ENCODE measurements around the gene SNUPN.

Gene SNUPN

DNA sequence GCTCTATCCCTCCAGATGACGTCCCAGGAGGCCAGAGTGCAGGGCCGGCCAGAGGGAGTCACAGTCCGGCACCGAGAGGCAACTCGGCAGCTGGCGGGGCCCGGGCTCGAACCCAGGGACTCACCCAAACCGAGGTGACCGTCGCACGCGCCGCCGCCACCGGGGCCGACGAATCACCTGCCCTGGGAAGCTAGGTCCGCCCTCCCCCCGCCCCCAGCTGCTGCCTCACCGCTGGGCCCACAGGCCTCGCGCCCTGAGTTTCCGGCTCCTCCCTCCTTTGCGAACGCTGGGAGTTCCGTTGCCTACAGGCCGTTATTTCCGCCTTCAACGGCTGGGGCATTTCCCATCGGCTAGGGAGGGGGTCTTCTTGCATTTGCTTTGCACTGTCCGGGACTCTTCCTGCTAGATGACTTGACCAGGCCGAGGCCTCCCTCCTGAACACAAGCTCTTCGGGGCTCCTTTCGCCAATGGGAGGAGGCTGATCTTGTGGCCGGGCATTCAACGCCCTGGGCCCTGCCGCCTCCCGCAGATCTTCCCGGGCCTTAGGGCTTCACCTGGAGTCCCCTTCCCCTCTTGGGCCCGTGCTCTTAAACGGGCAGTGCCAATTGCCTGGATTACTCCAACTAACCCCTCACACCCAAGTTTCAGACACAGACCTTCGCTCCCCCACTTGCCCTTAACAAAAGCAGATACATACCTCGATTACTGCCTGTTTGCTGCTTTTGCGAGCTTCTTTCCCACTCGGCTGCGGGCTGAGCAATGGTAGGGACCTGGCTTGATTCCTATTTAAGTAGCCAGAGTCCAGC lies at the start of gene SNUPN:
Gene SNUPN (minus strand): TSS at position 184 of the 806 bp plus-strand sequence. CDS start 4,674 bp downstream, outside the sequence.
- DNase-seq (ENCODE audit: low read depth, low spot score): peak; percentile 85

DNA sequence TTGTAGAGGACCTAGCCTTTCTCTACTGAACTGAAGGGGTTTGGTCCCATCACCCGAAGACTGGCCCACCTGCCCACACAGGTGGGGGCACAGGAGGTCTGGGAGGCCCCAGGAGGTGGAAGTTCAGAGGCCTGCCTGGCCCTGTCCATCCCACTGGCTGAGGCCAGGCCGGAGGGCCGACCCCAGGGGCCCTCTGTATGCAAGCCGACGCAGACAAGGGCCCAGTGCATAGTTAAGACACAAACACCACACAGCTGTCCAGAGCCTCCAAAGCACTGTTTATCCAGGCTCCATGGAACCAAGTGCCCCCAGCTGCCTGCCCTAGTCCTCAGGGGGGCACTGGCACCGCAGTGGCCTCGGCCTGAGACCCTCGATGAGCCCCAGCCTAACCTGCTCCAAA lies 48.8 kb upstream of the SNUPN start:
- no peak for DNase-seq (ENCODE audit: low read depth, low spot score)

DNA sequence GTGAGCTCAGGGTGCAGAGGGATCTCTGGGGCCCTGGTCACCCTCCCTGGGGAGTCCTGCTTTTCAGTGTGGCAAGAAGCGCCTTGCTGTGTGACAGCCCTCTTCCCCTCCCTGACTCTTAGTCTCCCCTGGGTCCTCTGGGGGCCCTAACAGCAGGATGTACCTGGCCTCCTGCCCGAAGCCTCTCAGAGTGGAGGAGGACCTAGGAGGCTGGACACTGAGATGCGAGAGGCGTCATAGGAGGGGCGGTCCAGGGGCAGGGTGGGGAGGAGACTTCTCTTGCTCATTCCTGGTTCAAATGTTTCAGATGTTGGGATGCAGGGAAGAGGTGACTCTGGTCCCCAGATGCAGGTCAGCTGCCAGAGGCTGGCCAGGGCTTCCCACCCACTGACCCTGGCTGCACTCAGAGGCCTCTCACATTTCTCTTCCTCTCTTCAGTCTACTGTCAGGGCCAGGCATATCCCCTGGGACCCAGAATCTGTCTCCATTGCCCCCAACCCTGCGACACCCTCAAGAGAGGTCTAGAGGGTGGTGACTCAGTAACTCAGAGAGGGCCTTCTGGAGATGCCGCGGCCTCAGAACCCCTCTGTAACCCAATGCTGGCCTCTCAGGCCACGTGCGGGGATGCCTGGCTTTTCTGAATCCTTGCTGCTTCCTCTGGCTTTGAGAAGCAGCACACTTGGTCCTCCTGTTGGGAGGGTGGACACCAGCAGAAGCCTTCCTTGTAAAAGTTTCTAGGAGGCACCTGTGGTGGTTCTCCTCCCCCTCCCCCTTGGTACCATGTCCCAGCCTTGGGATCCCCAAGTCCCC lies 48.1 kb upstream of the SNUPN start:
- no peak for DNase-seq (ENCODE audit: low read depth, low spot score)

DNA sequence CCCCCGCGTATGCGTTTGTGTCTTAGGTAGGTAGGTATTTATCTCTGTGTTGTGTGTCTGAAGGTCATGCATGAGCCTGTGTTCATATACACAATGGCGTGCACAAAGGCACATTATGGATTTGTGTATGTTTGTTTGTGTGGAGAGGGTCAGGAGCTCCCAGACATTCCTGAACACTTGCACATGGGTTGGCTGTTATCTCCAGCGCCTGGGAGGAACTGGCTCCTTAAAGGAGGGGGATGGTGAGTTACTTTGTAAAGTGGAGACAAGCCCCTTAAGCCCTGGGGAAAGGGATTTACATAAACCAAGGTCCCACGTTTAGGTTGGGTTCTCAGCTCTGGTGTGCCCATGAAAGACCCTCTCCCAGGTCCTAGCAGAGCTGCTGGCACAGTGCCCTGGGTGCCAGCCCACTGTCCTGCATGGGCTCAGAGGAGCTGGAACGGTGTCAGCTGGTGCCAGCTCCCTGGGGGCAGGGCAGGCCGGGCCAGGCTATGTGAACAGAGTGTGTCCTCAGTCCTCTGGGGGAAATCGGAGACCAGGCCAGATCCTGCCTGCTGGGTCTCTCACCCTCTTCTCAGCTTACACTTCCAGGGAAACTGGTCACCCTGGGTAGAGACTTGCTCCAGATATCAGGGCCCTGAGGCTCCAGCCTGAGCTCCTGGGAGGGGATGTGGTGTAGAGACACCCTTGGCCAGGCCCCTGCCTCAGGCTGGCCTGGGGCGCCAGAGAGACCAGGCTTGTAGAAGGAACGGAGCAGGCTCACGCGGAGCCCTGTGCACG lies 47.3 kb upstream of the SNUPN start:
- DNase-seq (ENCODE audit: low read depth, low spot score): no peak

DNA sequence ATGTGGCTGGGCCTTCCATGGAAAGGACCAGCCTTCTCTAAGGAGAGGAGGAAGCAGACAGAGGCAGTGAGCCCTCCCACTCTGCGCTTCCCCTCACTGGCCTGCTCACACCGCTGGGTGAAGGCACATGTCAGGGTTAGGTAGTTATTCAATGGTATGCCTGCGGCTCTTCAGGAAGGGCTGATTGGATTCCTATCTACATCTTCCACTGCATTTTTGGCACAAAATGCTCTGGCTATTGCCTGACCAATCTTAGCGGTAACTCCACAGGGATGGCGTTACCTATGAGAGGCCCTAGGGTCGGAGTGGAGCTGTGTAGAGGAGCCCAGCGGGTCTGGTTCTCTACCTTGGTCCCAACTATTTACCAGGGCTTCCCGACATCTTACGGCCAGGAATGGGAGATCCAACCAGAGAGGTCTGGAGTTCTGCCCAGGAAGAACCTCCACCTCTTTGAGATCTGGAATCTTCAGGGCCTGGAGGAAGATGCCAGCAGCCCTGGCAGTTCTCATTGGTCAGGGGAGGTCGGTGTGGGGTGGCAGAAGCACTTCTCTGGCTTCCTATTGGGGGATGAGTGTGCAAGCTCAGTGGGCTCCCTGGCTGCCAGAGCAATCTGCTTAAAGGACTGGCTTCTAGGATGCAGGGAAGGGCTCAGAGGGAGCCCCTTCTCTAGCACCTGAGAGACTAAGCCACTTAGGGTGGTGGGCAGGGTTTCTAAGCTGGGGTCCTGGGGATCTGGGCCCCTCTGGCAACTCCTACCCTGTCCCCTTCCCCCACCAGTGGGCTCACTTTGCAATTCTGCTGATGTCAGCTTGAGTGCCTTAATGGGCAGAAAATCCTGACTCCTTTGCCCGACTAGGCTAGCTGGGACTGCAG lies 46.4 kb upstream of the SNUPN start:
- DNase-seq (ENCODE audit: low read depth, low spot score): no peak

DNA sequence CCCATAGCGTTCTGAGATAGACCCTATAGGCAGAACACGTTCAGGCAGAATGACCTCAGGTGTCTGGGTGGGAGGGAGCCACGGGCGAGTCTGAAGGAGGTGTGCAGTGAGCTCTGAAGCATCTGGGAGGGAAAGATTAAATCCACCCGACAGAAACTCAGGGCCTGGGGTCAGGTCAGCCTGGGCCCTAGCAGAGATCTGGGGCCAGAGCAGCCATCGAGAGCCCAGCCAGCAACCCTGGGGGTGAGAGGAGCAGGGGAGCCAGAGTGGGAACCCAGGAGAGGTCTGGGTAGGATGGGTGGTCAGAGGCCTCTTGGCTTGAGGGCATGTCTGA lies 44.3 kb upstream of the SNUPN start:
- DNase-seq (ENCODE audit: low read depth, low spot score): no peak

DNA sequence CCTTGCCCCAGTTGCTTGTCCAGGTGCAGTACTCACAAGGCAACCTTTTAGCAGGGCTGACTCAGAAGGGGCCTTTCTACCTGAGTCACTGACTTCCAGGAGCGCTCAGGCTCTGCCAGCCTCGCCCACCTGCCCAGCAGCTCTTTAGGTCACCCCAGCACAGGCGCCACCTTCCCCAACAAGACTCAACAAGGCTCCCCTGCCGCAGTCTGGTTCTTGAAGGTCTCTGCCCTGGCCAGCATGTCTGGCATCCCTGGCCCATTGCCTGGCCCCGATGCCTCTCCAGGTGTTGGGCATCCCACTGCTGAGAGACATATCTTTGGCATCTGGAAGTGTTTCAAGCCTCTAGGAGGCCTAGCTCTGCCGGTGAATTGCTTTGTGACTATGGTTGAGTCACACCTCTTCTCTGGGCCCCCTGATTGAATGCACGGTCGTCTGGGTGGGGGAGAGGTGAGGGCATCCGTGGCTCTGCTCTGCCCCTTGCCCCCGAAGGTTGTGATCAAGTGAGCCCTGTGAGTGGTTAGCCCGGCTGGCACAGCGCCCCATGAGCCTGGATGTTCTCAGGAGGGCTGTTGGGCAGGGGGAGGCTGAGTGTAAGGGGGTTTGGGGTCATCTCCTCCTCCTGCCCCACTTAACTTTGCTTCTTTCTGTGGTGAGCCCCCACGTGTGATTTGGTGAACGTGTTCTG lies 43.8 kb upstream of the SNUPN start:
- DNase-seq (ENCODE audit: low read depth, low spot score): no peak

DNA sequence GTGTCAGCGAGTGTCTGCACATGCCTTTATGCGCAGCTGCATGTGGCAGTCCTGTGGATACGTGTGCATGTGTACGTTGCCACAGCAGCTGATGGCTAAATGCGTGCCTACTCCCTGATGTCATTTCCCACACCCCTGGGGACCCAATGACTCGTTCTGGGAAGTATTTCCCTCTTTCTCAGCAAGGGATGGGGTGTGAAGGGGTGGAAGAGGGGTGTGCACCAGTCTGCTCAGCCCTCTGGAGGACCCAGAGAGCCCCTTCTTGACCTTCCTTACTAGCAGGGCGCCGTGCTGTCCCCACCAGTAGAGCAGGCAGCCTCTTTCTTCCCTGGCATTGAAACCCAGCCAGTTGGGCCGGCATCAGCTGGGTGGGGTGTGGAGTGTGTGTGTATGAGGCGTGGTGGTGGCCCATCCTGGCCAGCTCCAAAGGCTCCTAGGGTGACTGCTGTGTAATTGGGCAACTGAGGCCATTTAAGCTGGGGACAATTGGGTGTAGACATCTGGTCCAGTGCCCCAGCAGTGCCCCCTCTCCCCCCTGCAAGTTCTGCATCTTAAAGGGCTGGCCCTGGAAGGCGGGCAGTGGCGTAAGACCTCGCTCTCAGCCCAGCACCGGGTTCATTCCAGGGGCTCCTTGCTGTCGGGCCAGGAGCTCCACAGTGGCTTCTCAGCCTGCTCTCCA lies 41.4 kb upstream of the SNUPN start:
- no peak for DNase-seq (ENCODE audit: low read depth, low spot score)

DNA sequence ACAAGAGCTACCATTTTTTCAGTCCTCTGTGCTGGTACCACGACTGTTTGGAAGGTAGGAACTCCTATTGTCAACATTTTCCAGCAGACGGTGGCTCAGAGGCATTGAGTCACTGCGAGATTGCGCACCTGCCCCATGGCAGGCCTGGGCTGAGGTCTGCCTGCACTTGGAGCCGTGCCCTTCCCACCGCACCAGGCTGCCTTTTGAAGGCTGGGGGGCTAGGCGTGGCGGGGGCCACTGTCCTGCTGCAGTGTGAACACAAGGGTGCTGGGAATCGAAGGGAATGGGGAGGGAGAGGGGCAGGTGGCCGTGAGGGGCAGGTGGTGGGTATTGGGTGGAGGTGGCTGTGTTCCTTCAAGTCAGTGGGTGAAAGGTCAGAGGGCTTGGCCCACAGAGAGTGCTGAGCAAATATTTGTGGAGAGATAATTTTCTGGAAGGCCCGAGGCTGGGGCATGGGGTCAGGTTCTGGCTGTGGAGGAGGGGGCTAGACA lies 38.5 kb upstream of the SNUPN start:
- no peak for DNase-seq (ENCODE audit: low read depth, low spot score)

DNA sequence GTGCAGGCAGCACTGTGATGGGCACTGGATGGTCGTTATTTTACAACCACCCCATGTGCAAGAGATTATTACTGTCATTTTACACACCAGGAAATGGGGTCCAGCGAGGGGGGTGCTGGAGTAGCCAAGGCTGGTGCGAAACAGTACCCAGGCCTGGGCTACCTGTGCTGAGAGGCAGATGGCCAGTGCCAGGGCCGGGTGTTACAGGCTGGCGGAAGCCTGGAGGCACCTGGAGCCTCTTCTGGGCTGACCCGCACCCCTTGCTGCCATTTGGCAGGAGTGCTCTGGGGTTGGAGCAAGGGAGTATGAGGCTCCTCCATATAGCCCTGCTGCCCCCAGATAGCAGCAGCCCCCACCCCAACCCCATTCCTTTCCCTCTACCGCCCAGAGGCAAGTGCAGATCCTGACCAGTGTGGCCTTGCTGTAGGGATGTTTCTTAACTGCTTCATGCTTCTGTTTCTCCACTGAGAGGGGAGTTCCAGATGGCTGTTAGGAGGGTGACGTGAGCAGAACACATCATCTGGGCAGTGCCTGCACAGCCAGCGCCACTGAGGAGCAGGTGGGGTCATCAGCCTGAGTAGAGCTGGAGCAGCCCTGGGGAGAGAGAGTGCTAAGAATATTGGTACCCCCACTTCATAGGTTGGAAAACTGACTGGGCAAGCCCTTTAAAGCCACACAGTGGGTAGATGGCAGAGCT lies 37.4 kb upstream of the SNUPN start:
- no peak for DNase-seq (ENCODE audit: low read depth, low spot score)

DNA sequence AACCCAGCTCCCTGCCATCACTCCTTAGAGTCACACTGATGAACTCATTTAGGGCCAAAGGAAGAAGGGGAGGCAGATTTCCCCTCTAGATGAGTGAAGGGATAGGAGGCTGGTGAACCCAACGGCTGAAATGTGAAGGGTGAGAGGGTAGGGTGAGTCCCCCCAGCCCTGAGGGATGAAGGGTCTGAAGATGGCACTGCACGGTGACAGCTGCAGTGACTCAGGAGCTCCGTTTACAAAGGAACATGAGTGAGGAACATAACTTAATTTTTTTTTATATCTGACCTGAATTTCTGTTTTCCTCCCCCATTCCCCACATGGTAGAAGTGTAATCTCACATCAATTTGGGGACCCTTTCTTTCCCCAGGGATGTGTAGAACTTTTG lies 36.2 kb upstream of the SNUPN start:
- DNase-seq (ENCODE audit: low read depth, low spot score): no peak

DNA sequence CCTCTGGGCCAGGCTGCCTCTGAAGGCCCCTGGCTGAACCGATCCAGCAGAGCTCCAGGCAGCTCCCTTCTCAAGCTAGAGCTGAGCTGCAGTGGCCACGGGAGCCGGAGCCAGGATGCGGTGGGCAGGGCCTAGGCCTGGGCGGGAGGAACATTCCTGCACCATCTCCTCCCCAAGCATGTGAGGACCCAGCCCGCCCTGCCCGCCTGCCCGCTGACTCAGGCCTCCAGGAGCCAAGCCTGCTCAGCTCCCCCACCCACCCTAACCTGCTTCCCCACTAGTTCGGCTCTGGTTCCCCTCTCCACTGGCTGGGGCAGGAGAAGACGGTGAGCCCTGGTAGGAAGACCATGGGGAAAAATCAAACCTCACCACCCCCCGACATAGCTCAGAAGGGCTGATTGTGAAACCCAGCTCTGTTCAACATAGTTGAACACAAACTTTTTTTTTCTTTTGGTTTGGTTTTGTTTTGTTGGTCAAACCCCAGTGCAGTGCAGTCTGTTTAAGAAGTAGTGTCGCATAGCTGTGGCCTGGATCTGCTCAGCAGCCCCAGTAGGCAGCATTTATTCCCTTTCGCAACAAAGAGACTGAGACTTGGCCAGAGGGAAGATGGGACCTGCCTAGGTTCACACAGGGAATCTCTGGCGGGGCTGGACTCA lies 35.7 kb upstream of the SNUPN start:
- DNase-seq (ENCODE audit: low read depth, low spot score): no peak

DNA sequence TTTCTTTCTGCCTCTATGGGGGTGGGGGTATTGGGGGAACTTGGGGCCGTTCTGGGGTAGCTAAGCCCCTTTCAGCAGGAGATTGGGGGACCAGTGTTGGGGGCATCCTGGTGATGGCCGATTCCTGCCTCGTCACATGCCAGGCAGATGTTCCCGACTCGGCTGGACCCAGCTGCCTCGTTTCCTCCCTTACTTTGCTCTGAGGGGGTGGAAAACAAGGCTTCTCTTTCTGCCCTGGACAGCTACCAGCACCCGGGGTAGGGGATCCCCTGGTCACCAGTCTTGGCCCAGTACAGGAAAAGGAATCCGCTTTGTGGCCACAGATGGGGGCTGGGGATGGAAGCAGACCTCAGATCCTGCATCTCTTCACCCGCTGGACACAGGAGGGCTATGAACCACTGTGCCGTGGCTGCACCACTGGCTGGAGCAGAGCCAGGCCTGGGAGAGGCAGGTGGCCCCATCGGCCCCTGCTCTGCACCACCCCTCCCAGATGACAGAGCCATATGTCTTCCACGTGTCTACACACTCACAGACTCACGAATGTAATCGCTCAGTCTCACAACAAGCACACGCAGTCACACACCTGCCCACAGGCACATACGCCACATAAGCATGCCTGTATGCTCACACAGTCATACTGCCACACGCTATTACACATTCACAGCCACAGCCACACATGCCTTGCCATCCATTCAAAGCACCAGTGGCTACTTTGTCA lies 34.6 kb upstream of the SNUPN start:
- no peak for DNase-seq (ENCODE audit: low read depth, low spot score)

DNA sequence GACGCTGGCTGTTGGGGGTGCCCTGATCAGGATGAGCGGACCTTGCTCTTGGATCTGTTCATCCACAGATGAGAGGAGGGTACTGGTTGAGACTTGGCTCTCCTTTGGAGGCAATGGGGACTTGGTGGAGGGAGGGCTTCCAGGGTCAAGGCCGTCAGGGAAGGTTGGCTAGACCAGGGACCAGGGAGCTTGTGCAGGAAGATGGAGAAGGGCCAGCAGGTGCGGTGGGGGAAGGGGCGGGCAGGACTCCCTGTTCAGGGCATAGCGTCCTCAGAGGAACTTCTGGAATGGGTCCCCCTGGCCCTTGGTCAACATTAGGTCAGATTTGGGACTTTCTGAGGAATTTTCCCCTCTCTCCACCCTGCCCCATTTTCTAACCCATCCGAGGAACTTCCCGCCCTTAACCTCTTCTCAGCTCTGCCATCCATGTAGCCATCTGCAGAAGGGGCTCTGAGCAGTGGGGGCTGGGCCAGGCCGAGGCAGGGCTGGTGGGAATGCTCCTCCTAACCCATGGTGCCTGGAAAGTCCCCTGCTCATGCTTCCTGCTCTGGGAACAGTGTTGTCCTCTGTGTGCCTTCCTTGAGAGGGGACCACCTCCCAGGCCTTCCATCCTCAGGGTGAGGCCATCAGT lies 33.7 kb upstream of the SNUPN start:
- DNase-seq (ENCODE audit: low read depth, low spot score): no peak

DNA sequence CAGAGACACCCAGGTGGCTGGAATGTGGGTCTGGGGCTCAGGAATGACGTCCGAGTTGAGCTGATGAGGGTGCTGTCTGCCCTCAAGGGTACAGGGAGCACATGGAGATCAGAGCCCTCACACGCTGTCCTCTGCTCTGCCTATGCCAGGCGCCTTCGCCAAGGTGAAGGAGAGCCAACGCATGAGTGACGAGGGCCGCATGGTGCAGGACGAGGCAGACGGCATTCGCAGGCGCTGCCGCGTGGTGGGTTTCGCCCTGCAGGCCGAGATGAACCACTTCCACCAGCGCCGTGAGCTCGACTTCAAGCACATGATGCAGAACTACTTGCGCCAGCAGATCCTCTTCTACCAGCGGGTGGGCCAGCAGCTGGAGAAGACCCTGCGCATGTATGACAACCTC lies 31.3 kb upstream of the SNUPN start:
- DNase-seq (ENCODE audit: low read depth, low spot score): no peak

DNA sequence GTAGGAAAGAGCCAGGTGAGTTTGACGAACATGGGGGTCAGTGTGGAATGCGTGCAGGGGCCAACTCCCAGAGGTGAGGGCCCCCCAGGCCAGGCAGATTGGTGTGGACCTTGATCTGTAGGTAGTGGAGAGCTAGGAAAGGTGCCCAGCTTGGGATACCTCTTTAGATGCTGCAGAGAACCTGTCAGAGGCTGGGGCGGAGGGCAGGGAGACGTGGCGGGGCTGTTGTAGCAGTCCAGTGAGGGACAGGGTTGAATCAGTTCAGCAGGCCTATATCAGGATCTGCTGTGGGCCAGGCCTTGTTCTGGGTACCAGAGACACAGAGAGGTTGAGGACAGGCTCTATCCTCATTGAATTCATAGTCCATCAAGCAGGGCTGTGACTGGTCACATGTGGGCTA lies 30.8 kb upstream of the SNUPN start:
- DNase-seq (ENCODE audit: low read depth, low spot score): no peak

DNA sequence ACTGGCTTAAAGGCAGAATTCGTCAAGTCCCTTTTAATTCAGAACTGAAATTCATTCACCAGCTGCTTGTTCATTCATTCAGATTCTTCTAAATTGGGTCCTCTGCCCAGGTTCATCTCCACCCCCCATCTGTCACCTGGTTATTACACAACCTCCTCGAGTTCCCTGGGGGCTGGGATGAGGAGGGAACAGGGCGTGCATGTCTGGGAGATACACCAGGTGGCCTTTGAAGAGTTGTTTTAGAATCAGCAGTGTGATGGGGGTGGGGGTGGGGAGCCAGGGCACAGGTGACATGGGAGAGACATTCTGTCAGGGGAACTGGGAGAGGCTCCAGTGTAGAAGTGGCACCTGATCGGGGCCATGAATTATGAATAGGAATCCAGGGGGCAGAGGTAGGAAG lies 30.4 kb upstream of the SNUPN start:
- no peak for DNase-seq (ENCODE audit: low read depth, low spot score)
